Skin of body (tissue), 2 donors: ENCODE results near the gene CBFA2T3. TPM values are rescaled to one million over a fixed set of nuclear protein-coding genes. Genes with fewer than 3 reads are reported as not detected.
"Not testable (repeated sequence)": the region's sequence is repeated elsewhere in the genome, so short reads cannot be mapped to it uniquely, and the experiment has no call there.

Source experiments
- DNase-seq: peaks from one replicate; lab custom pipeline; 2025; lab: John Stamatoyannopoulos, UW
- total RNA-seq: library from RNA; depleted of rRNA; stranded (reverse); fragments of >200 nt; gene quantifications from one replicate; pipeline ENCODE4 v1.2.3, GENCODE V29; 2014

CBFA2T3 gene
- total RNA-seq, 1 donor from 2014 or later = 1.7 TPM

DNA sequence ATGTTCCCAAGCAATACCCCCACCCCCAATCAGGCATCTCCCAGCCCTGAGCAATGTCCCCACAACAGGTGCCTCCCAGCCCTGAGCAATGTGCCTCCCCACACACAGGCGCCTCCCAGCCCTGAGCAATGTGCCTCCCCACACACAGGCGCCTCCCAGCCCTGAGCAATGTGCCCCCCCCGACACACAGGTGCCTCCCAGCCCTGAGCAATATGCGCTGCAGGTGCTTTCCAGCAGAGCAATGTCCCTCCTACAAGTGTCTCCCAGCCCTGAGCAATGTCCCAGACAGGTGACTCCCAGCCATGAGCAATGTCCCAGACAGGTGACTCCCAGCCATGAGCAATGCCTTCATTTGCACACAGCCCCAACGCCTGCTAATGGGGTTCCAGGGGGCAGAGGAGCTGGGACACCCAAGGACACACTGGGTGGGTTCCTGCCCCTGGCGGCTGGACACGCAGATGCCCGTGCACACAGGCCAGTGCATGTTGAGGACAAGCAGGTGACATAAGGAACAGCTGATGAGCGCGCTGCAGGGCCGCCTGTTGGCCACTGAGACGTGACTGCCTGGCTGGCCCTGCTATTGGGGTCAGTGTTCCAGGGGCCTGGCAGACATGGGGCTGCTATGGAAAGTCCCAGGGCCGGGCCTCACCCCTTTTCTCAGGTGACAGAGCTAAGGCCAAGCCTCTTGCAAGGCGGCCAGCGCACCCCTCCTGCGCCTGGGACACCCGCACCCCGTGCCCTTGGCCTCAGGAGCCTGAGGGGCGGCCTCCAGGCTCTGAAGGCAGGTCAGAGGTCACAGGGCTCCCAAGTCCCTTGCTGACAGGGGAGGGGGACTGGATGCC is 83.7 kb downstream of the CBFA2T3 start:
- DNase-seq = no peak

DNA sequence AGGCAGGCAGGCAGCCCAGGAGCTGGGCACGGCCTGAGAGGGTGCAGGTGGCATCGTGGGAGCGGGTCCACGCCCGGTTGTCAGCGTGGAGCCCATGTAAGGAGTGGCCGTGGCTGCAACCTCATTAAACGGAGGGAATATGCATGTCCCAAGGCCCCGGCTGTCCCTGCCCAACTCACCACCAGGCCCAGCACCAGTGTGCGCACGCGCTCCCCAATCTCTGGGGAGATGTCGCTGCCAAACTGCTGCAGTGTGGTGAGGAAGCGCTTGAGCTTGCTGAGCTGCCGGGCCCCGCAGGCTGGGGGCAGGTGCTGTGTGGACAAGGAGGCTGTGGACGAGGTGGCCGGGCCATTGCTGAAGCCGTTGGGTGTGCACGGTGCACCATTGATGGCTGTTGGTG is 84.9 kb downstream of the CBFA2T3 start:
- no peak for DNase-seq

DNA sequence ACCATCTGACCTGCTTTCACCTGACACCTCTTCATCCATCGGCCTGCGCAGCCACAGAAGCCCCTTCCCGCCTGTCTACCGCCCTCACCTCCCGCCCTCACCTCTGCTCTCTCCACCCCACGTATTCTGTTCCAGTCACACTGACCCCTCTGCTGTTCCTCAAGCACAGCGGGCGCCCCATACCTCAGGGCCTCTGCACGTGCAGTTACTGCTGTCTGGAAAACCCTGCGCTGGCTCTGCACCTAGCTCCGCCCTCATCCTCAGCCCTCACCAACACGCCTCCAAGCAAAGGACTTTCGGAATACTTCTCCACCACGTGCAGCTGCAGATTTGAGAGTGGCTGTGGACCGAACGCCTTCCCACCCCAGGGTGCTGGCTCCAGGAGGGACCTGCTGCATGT is 85.9 kb downstream of the CBFA2T3 start:
- DNase-seq = no peak

DNA sequence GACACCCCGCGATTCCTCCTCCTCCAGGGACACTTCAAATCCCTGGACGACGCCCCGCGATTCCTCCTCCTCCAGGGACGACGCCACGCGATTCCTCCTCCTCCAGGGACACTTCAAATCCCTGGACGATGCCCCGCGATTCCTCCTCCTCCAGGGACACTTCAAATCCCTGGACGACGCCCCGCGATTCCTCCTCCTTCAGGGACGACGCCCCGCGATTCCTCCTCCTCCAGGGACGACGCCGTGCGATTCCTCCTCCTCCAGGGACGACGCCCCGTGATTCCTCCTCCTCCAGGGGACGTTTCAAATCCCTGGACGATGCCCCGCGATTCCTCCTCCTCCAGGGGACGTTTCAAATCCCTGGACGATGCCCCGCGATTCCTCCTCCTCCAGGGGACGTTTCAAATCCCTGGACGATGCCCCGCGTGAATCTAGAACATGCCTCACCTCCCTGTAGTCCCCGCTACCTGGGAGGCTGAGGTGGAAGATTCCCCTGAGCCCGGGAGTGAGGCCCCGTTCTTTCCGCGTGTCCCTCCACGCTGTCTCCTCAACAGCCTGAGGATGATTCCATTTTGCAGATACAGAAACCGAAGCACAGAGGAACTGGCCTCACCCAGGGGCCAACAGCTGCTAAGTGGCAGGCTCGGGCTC is 87.2 kb downstream of the CBFA2T3 start:
- DNase-seq = not testable (repeated sequence)

DNA sequence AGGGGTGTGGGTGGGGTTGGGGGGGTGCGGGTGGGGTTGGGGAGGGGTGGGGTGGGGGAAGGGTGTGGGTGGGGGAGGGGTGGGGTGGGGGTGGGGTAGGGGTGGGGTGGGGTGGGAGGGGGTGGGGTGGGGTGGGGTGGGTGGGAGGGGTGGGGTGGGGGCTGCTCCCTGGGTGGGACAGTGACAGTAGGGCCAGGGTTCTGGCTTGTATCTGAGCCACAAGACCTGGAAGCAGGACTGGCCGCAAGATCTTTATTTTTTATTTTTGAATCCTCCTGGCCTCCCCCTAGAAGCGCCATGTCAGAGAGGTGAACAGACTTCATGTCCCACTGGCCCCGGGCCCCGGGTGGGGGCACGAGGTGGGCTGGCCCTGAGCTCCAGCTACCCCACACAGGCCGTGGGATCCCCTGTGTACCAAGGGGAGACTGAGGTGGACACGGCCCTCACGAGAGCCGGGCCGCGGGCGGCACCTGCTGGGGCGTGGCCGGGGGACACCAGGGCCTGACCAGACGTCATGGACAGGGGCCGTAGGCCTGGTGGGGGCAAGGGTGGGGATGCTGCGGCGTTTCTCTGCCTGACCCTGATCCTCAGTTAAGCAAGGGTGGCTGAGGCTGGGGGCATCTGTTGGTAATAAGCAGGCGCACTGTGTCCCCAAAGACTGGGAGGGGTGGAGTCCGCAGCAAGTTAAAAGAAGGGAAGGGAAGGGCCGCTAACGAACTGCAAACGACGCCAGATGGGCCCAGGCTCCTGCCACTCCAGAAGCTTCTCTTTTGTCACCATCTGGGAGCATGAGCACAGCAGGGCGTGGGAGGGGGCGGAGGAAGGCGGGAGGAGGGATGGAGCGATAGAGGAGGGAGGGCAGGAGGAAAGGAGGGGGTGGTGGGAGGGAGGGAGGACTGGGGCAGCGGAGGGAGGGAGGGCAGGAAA is 88.3 kb downstream of the CBFA2T3 start:
- peak; percentile 84 for DNase-seq

DNA sequence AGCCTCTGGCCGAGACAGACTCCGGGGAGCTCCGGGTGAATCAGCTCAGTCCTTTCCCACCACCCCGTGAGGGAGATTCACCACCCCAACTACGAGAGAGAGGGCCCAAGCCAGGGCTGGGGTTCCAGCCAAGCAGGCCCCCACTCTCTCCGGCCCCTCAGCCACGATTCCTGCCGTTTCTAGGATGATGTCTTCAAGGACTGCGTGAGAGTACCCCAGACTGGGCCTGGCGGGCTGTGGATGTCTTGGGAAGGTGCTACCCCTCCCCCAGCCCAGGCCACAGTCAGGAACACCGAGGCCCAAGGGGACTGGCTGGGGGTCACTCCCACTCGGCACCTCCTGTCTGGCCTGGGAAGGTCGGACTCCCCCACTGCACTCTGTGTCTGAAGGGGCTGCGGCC is 89.0 kb downstream of the CBFA2T3 start:
- DNase-seq = no peak

DNA sequence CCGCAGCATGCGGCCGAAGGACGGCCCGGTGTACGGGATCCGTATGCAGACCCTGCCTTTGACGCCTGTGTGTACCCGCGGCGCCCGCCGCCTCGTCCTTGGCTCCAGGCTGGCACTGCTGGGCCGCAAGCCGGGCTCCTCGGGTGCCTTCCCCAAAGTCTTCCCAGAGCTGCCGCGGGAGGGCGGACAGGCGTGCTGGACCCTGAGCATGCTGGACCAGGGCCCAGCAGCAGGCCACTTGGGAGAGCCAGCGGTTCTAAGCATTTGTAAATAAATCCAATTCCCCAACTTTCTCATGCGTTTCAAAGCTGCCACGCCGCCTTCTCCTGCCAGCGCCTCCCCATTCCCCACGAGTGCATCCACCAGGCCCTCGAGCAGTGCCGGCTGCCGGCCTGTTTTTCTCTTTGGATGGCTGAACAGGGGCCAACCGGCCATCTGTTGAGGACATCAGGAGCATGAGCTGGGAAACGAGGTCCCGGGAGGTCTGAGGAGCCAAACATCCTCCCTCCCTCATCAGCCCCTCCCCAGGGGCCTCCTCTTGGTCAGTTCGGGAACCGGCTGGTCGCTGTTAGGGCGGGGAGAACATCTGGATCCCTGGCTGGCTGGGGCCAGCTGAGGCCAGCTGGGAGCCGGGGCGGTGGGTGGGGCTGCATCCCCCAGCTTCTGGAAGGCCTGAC is 90.0 kb downstream of the CBFA2T3 start:
- DNase-seq = peak; percentile 56

DNA sequence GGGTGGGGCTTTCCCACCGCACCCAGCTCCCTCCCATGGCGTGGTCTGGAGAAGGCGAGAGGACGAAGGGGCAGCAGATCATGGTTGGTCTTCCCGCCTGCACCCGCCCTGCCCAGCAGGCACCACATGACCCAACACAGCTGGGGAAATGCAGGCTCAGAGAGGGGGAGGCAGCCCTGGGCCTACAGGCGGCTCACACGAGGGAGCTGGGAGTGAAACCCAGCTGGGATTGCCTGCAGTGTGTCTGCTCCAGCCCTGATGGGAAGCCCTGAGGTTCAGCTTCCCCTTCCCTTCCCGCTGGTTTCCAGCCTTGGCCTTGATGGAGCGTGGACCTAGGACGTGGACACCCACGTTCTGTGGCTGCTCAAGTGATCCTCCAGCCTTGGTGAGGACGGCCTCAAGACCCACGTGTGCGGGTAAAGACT is 90.6 kb downstream of the CBFA2T3 start:
- DNase-seq = no peak

DNA sequence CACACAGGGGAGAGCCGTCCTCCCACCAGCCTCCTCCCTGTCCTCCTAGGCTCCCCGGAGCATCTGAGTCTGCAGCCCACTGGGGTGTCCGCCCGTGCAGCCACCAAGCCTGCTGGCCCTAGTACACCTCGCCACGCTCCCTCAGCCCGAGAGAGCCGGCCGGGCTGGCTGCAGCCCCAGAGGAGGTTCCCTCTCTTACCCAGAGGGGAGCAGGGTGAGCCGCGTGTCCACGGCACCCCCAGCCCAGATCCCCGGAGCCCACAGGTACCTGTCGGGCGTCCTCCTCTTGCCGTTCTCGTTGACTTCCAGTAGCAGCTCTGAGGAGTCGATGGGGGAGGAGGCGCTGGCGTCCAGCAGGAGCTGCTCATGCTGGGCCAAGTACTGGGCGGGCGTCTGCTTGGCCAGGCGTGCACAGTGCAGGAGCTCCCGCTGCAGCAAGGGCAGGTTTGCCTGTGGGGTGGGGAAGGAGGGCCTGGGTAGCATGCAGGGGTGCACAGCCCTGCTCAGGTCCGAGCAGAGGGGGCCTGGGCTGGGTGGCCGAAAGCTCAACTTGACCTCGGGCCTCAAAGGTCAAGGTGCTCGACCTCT is 91.2 kb downstream of the CBFA2T3 start:
- no peak for DNase-seq

DNA sequence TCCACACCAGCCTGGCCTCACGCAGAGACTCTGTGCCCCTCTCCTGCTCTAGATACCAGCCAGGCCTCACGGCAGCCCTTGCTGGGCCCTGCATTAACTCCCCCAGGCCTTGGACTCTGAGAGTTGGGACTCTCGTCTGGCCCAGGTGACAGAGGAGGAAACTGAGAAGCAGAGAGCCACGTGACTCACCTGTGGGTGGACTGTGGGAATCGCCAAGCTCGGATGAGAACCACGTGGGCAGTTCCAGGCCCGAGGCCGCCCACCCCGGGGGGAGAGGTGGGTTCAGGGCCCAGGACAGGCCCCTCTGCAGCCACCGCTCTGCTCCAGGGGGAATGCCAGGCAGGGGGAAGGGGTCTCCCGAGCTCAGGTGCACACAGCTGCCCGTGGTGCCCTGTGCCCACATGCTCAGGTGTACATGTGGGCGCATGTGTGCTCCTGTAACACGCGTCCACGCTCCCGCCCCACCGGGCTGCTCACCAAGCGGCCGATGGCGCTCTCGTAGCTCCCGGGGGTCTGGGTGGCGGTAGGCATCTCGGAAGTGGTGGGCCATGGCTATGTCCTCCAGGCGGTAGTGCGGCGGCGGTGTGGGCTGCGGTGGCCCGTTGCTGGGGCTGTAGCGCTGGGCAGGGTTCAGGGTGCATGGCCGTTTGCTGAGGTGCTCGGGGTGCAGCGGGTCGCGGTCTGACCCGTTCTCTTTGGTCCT is 92.3 kb downstream of the CBFA2T3 start:
- DNase-seq = no peak

DNA sequence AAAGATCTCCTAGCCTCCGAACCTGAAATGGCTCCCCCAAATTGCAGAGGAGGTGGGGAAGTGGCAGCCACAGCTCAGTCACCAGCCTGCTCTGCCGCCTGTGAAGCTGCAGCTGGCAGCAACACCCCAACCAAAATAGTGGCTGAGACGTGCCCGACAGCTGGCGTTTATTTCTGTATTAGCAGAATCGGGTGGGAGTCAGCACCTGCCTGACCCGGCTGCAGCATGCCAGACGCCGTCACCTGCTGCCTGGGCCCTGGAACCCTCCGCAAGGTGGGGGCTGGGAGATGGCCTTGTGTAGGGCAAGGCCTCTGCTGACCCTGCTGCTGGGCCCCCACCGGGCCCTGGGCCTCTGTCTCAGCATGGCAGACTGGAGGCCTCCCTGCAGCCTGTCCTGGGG is 93.1 kb downstream of the CBFA2T3 start:
- DNase-seq = no peak

DNA sequence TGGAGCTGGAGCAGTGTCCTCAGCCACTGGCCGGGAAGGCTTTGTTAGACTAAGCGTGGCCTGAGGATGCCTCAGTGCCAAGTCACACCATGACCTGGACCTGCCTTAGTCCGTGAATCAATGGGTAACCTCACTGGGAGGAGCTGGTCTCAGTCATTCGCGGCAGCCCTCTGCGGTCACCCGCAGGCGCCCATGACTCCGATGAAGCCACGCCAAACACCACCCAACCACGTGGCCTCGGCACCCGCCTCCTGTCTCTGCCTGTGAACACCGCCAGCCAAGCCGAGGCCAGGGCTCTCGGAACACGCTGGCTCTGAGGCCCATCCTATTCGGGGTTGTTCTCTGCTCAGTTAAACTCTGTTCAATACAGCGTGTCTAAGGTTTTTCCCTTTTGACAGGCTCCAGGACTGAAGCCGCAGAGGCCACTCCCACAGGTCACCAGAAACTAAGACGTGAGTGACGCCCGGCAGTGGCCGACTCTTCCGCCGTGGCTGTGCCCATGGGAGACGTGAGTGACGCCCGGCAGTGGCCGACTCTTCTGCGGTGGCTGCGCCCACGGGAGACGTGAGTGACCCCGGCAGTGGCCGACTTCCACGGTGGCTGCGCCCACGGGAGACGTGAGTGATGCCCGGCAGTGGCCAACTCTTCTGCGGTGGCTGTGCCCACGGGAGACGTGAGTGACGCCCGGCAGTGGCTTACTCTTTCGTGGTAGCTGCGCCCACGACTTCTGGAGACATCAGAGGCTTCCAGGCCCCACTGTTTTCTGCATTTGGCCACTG is 93.7 kb downstream of the CBFA2T3 start:
- no peak for DNase-seq

DNA sequence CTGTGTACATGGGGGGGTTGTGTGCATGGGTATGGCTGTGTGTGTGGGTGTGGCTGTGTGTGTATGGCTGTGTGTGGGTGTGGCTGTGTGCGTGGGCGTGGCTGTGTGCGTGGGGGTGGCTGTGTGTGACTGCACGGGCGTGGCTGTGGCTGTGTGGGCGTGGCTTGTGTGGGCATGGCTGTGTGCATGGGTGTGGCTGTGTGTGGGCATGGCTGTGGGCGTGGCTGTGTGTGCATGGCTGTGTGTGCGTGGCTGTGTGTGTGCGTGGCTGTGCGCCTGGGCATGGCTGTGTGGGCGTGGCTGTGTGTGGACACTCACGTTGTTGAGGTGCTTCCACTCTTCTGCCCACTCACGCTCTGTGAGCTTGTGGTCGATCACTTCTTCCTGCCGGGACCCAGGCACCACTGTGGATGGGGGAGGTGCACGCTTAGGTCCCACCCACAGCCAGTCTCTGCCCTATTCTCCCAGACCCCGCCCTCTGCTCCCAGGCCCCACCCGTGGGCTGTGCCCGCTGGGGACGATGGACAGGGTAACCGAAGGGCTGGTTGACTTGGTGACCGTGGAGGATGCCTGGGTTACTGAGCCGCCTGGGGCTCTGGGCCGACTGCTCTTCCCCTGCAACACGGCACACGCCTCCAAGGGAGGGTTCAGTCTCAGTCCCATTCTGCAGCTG is 94.5 kb downstream of the CBFA2T3 start:
- no peak for DNase-seq

DNA sequence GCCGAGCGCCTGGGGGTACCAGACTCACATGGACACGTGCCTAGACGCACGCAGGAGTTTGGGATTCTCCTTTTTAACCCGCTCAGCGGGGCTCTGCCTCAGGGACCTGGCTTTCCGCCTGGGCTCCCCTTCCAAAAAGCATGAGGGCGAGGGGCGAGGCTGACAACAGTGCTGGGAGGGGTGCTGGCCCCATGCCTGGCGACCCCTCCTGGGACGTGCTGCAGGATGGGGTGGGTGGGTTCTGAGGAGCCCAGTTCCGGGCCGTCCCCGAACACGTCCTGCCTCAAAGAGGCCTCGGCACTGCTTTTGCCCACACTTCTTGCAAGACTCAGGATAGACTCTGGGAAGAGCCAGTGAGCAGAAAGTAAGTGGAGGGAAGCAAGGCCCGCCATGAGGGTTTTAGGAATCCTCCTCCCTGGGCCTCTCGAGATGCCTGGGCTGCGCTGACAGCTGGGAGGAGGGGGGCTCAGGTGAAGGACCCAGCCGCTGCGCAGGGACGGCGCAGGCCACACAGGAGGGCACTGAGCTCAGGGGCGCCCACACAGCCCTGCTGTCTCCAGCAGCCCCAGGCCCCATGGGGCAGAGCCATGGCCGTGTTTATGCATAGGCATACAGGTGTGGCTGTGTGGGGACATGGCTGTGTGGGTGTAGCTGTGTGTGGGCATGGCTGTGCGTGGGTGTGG is 95.2 kb downstream of the CBFA2T3 start:
- DNase-seq = no peak

DNA sequence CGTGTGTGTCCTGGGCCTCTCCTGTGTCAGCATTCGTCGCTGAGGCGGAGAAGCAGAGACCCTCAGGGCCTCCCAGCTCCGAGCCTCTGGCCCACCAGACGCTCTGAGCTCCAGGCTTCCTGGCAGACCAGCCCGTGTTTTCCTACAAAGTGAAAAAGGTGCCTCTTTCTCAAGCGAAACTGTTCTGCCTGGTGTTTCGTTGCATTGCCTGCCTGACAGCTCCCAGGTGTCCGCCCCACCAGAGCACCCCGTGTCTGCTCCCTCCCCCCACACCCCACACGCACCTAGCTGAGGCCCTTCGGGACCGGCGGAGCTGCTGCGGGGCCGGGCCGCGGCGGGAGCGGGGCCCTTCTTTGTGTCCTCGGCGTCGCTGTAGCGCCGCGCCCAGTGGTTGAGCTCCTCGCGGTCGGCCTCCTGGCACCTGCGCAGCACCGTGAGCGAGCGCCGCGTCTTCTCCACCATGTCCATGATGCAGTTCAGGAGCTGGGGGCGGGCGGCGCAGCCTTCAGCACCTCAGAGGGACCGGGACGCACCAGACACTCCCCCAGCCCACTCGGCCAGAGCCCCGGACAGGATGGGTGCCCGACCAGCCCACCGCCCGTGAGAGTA is 95.9 kb downstream of the CBFA2T3 start:
- DNase-seq = no peak

DNA sequence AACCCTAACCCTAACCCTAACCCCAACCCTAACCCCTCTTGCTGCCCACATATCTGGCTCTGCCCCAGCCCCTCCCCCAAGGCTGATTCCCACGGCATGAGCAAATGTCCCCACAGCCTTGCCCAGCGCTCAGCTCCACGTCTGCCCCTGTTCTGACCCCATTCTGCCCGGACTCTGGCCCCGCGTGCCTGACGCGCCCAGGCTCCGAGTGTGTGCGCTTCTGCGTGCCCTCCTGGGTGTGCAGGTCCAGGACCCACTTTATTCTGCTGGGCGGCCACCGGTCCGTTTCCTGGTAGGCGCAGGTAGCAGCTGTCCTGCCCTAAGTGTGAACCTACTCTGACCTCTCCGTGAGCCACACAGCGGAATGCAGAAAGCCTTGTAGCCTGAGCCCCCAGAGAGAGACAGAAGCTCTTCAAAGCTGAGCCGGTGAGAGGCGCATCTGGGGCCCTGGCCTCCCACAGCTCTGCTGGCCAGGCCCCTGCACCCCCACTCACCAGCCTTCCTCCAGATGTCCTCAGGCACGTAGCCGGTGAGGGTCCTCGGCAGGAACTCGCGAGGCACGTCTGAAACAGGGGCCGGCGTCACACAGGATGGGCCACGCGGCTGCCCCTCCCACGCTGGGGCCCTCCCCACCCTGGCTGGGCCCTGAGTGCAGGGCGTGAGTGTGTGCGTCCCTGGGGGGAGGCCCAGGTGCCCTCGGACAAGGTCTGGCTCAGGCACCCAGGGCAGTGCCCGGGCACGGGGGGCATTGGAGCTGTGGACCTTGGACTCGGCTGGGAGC is 96.6 kb downstream of the CBFA2T3 start:
- DNase-seq = no peak

DNA sequence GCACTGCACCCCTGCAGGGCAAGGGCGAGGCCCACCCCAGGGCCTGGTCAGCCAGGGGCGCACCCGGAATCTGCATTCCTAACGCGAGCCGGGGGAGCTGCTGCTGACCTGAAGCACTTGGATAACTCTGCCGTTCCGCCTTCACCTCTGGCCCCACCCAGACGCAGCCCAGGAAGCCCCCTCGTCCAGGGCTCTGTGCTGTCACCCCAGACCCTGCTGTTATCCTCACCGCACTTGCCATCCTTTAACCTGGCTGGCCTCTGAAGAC is 97.3 kb downstream of the CBFA2T3 start:
- DNase-seq = no peak
